ENCODE measurements around the gene CLEC16A. TPM values are rescaled to one million over a fixed set of nuclear protein-coding genes. Genes with fewer than 3 reads are reported as not detected.
"Not testable (repeated sequence)": the region's sequence is repeated elsewhere in the genome, so short reads cannot be mapped to it uniquely, and the experiment has no call there.

CLEC16A gene
- polyA plus RNA-seq, 2 donors, result 9.0 to 12.5 TPM

- Histone ChIP-seq H3K27ac (ENCODE audit: low read depth in 2 of 2, low read length in 1 of 2) (peak overlapping the region in 1 of 2 donors; percentile 35), H3K4me1 (ENCODE audit: control insufficient read depth in 2 of 2, insufficient read depth in 2 of 2, low read length in 1 of 2) (peaks cover 12 to 44% of the 10 kb centered on the region in 2 donors), H3K27me3 (ENCODE audit: control insufficient read depth in 1 of 2, insufficient read depth in 2 of 2, low read length in 2 of 2) (no peaks in the 10 kb centered on the region), H3K36me3 (ENCODE audit: control insufficient read depth in 2 of 2, insufficient read depth in 2 of 2, low read length in 1 of 2) (peaks cover 0 to 3% of the 10 kb centered on the region in 2 donors), H3K4me3 (ENCODE audit: low read depth in 1 of 2, low read length in 2 of 2) (no peak overlapping the region), H3K9me3 (ENCODE audit: control insufficient read depth in 2 of 2, insufficient read depth in 1 of 2, low read depth in 1 of 2, low read length in 1 of 2) (no peaks in the 10 kb centered on the region)
- 55 to 64% methylated on average over 7 of the region's 7 CpGs for WGBS, 2 donors
These were observed 5.3 kb upstream of the CLEC16A start for GRCh38 chr16:10938796-10939648.

GRCh38 chr16:10939649-10940234 lies 4.6 kb upstream of the CLEC16A start:
- 67 to 79% methylated on average over 7 of the region's 7 CpGs for WGBS, 2 donors
- Histone ChIP-seq H3K27ac (ENCODE audit: low read depth in 2 of 2, low read length in 1 of 2) (peak overlapping the region in 1 of 2 donors; percentile 30), H3K4me3 (ENCODE audit: low read depth in 1 of 2, low read length in 2 of 2) (no peak overlapping the region)

GRCh38 chr16:10940501-10941079 lies 3.8 kb upstream of the CLEC16A start:
- H3K4me1 ChIP-seq (ENCODE audit: control insufficient read depth in 2 of 2, insufficient read depth in 2 of 2, low read length in 1 of 2), result peaks cover 12 to 42% of the 10 kb centered on the region in 2 donors
- peaks cover 0 to 3% of the 10 kb centered on the region in 2 donors for H3K36me3 ChIP-seq (ENCODE audit: control insufficient read depth in 2 of 2, insufficient read depth in 2 of 2, low read length in 1 of 2)
- H3K9me3 ChIP-seq (ENCODE audit: control insufficient read depth in 2 of 2, insufficient read depth in 1 of 2, low read depth in 1 of 2, low read length in 1 of 2), result no peaks in the 10 kb centered on the region
- peak overlapping the region; percentile 63 to 77 for H3K4me3 ChIP-seq (ENCODE audit: low read depth in 1 of 2, low read length in 2 of 2)
- H3K27me3 ChIP-seq (ENCODE audit: control insufficient read depth in 1 of 2, insufficient read depth in 2 of 2, low read length in 2 of 2), result no peaks in the 10 kb centered on the region
- WGBS, 2 donors, result 19% methylated on average over 8 of the region's 8 CpGs
- peak overlapping the region in 1 of 2 donors; percentile 47 for H3K27ac ChIP-seq (ENCODE audit: low read depth in 2 of 2, low read length in 1 of 2)

More at GRCh38 chr16:10939649-10940234, 4.6 kb upstream of the CLEC16A start:
- Histone ChIP-seq H3K27me3 (ENCODE audit: control insufficient read depth in 1 of 2, insufficient read depth in 2 of 2, low read length in 2 of 2) (no peaks in the 10 kb centered on the region), H3K9me3 (ENCODE audit: control insufficient read depth in 2 of 2, insufficient read depth in 1 of 2, low read depth in 1 of 2, low read length in 1 of 2) (no peaks in the 10 kb centered on the region), H3K36me3 (ENCODE audit: control insufficient read depth in 2 of 2, insufficient read depth in 2 of 2, low read length in 1 of 2) (peaks cover 0 to 3% of the 10 kb centered on the region in 2 donors), H3K4me1 (ENCODE audit: control insufficient read depth in 2 of 2, insufficient read depth in 2 of 2, low read length in 1 of 2) (peaks cover 12 to 40% of the 10 kb centered on the region in 2 donors)

- Histone ChIP-seq H3K27me3 (ENCODE audit: control insufficient read depth in 1 of 2, insufficient read depth in 2 of 2, low read length in 2 of 2) (no peaks in the 10 kb centered on the region), H3K4me1 (ENCODE audit: control insufficient read depth in 2 of 2, insufficient read depth in 2 of 2, low read length in 1 of 2) (peaks cover 12 to 45% of the 10 kb centered on the region in 2 donors), H3K4me3 (ENCODE audit: low read depth in 1 of 2, low read length in 2 of 2) (peak overlapping the region; percentile 63 to 77), H3K36me3 (ENCODE audit: control insufficient read depth in 2 of 2, insufficient read depth in 2 of 2, low read length in 1 of 2) (peaks cover 0 to 3% of the 10 kb centered on the region in 2 donors), H3K9me3 (ENCODE audit: control insufficient read depth in 2 of 2, insufficient read depth in 1 of 2, low read depth in 1 of 2, low read length in 1 of 2) (no peaks in the 10 kb centered on the region), H3K27ac (ENCODE audit: low read depth in 2 of 2, low read length in 1 of 2) (peak overlapping the region in 1 of 2 donors; percentile 47)
- WGBS, 2 donors, result 3% methylated on average over 32 to 35 of the region's 36 CpGs
These were observed 3.0 kb upstream of the CLEC16A start for GRCh38 chr16:10941127-10941933.

- H3K9me3 ChIP-seq (ENCODE audit: control insufficient read depth in 2 of 2, insufficient read depth in 1 of 2, low read depth in 1 of 2, low read length in 1 of 2); H3K36me3 ChIP-seq (ENCODE audit: control insufficient read depth in 2 of 2, insufficient read depth in 2 of 2, low read length in 1 of 2); H3K27me3 ChIP-seq (ENCODE audit: control insufficient read depth in 1 of 2, insufficient read depth in 2 of 2, low read length in 2 of 2): not testable (repeated sequence)
- Histone ChIP-seq H3K4me3 (ENCODE audit: low read depth in 1 of 2, low read length in 2 of 2) (peak overlapping the region; percentile 63 to 77), H3K4me1 (ENCODE audit: control insufficient read depth in 2 of 2, insufficient read depth in 2 of 2, low read length in 1 of 2) (peaks cover 12 to 45% of the 10 kb centered on the region in 2 donors), H3K27ac (ENCODE audit: low read depth in 2 of 2, low read length in 1 of 2) (peak overlapping the region; percentile 57 to 72)
- 0 to 1% methylated on average over 30 to 52 of the region's 52 CpGs for WGBS, 2 donors
These were observed 2.4 kb upstream of the CLEC16A start for GRCh38 chr16:10941935-10942351.

GRCh38 chr16:10942352-10943063 lies 1.9 kb upstream of the CLEC16A start, which contains the start of gene DEXI:
DEXI (minus strand) TSS chr16:10942468; CDS start chr16:10942005, 463 bp downstream.
- H3K27me3 ChIP-seq (ENCODE audit: control insufficient read depth in 1 of 2, insufficient read depth in 2 of 2, low read length in 2 of 2), result no peaks in the 10 kb centered on the region
- H3K27ac ChIP-seq (ENCODE audit: low read depth in 2 of 2, low read length in 1 of 2), result peak within 1 kb of the TSS; percentile 72
- H3K4me1 ChIP-seq (ENCODE audit: control insufficient read depth in 2 of 2, insufficient read depth in 2 of 2, low read length in 1 of 2), result peaks cover 15 to 42% of the 10 kb centered on the region in 2 donors

GRCh38 chr16:10943064-10943353 lies 1.4 kb upstream of the CLEC16A start:
- H3K4me1 ChIP-seq (ENCODE audit: control insufficient read depth in 2 of 2, insufficient read depth in 2 of 2, low read length in 1 of 2), result peaks cover 12 to 42% of the 10 kb centered on the region in 2 donors
- no peak overlapping the region for H3K27ac ChIP-seq (ENCODE audit: low read depth in 2 of 2, low read length in 1 of 2)
- H3K27me3 ChIP-seq (ENCODE audit: control insufficient read depth in 1 of 2, insufficient read depth in 2 of 2, low read length in 2 of 2), result no peaks in the 10 kb centered on the region

More at GRCh38 chr16:10942352-10943063, 1.9 kb upstream of the CLEC16A start, which contains the start of gene DEXI:
- 4 to 6% methylated on average over 47 to 55 of the region's 55 CpGs for WGBS, 2 donors
- peaks cover 0 to 3% of the 10 kb centered on the region in 2 donors for H3K36me3 ChIP-seq (ENCODE audit: control insufficient read depth in 2 of 2, insufficient read depth in 2 of 2, low read length in 1 of 2)
- no peaks in the 10 kb centered on the region for H3K9me3 ChIP-seq (ENCODE audit: control insufficient read depth in 2 of 2, insufficient read depth in 1 of 2, low read depth in 1 of 2, low read length in 1 of 2)
- peak within 1 kb of the TSS; percentile 63 to 77 for H3K4me3 ChIP-seq (ENCODE audit: low read depth in 1 of 2, low read length in 2 of 2)

GRCh38 chr16:10945065-10945787 lies 862 bp downstream of the CLEC16A start:
- Histone ChIP-seq H3K4me1 (ENCODE audit: control insufficient read depth in 2 of 2, insufficient read depth in 2 of 2, low read length in 1 of 2) (peaks cover 11 to 34% of the 10 kb centered on the region in 2 donors), H3K36me3 (ENCODE audit: control insufficient read depth in 2 of 2, insufficient read depth in 2 of 2, low read length in 1 of 2) (peaks cover 0 to 1% of the 10 kb centered on the region in 2 donors), H3K27ac (ENCODE audit: low read depth in 2 of 2, low read length in 1 of 2) (no peak overlapping the region), H3K27me3 (ENCODE audit: control insufficient read depth in 1 of 2, insufficient read depth in 2 of 2, low read length in 2 of 2) (no peaks in the 10 kb centered on the region), H3K9me3 (ENCODE audit: control insufficient read depth in 2 of 2, insufficient read depth in 1 of 2, low read depth in 1 of 2, low read length in 1 of 2) (no peaks in the 10 kb centered on the region), H3K4me3 (ENCODE audit: low read depth in 1 of 2, low read length in 2 of 2) (peak overlapping the region; percentile 82 to 95)
- WGBS, 2 donors, result 30 to 32% methylated on average over 14 of the region's 14 CpGs

More at GRCh38 chr16:10943064-10943353, 1.4 kb upstream of the CLEC16A start:
- 82 to 87% methylated on average over 7 of the region's 7 CpGs for WGBS, 2 donors
- Histone ChIP-seq H3K9me3 (ENCODE audit: control insufficient read depth in 2 of 2, insufficient read depth in 1 of 2, low read depth in 1 of 2, low read length in 1 of 2) (no peaks in the 10 kb centered on the region), H3K36me3 (ENCODE audit: control insufficient read depth in 2 of 2, insufficient read depth in 2 of 2, low read length in 1 of 2) (peaks cover 0 to 3% of the 10 kb centered on the region in 2 donors), H3K4me3 (ENCODE audit: low read depth in 1 of 2, low read length in 2 of 2) (no peak overlapping the region)
